ENCODE data around the gene TSPAN11.

DNA sequence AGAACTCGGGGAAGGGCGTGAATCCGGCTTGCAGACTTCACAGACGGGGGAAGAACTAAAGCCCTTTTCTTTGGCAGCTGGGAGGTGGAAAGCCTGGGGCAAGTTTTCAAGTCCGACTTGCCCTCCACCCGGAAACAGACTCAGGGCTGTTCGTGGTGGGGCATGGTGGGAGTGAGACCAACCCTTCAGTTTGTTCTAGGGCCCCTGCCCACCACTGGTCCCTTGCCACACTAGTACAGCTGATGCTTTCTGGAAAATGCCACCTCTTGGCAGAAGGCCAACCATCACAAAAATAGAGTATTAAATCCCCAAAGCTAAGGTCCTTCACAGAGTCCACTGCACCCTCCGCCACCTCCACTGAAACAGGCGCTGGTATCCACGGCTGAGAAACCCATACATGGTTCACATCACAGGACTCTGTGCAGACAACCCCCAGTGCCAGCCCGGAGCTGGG is 96.8 kb downstream of the TSPAN11 start:
- TF ChIP-seq, protein P1, sequence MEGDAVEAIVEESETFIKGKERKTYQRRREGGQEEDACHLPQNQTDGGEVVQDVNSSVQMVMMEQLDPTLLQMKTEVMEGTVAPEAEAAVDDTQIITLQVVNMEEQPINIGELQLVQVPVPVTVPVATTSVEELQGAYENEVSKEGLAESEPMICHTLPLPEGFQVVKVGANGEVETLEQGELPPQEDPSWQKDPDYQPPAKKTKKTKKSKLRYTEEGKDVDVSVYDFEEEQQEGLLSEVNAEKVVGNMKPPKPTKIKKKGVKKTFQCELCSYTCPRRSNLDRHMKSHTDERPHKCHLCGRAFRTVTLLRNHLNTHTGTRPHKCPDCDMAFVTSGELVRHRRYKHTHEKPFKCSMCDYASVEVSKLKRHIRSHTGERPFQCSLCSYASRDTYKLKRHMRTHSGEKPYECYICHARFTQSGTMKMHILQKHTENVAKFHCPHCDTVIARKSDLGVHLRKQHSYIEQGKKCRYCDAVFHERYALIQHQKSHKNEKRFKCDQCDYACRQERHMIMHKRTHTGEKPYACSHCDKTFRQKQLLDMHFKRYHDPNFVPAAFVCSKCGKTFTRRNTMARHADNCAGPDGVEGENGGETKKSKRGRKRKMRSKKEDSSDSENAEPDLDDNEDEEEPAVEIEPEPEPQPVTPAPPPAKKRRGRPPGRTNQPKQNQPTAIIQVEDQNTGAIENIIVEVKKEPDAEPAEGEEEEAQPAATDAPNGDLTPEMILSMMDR (IDR thresholded peaks at IDR 0.05): no peak
- no peak for TF ChIP-seq POLR2AphosphoS5 (IDR thresholded peaks at IDR 0.05)

Measured in suprapubic skin (tissue), 3 donors.